ENCODE measurements around the gene CDH4.

- TF ChIP-seq BHLHE40 (IDR thresholded peaks at IDR 0.05; ENCODE audit: low read depth, low read length) (no peak), CTCF (conservative IDR thresholded peaks at IDR 0.05; ENCODE audit: low read depth, low read length) (no peak), POLR2A (IDR thresholded peaks at IDR 0.05; ENCODE audit: low read depth, low read length) (no peak), CEBPB (IDR thresholded peaks at IDR 0.05; ENCODE audit: low read depth, low read length) (no peak), FOS (IDR thresholded peaks at IDR 0.05; ENCODE audit: low read depth, low read length) (no peak), MXI1 (IDR thresholded peaks at IDR 0.05; ENCODE audit: borderline replicate concordance, low read depth, low read length) (no peak), USF2 (IDR thresholded peaks at IDR 0.05; ENCODE audit: low read depth, low read length) (no peak), MAFK (IDR thresholded peaks at IDR 0.05; ENCODE audit: low read depth, low read length) (no peak)
Measured at GRCh38 chr20:61811166-61811565, 559.1 kb downstream of the CDH4 start.

All from IMR-90 (cell line).